HepG2 (cell line): Measurements from ENCODE around the gene SLC2A6. TPM values are rescaled to one million over a fixed set of nuclear protein-coding genes. Genes with fewer than 3 reads are reported as not detected.

ENCODE experiments used
- FOXP1 ChIP-seq, 2 experiments: fragments of 450-650 bp in 1 of 2; IDR thresholded peaks; 2 replicates each; pipeline ENCODE4 v1.6.1; 2017 to 2018; ENCODE audit warnings: antibody characterized with exemption in 1 of 2
- KLF12 ChIP-seq: sonication (generic); formaldehyde crosslinking; IDR thresholded peaks from 2 replicates; pipeline ENCODE4 v1.4.0; 2020; ENCODE audit warnings: missing genetic modification reagents, borderline replicate concordance
- MAZ ChIP-seq, 2 experiments: sonication (generic) in 1 of 2; formaldehyde crosslinking in 1 of 2; IDR thresholded peaks; 2 replicates each; pipeline versions ENCODE4 v1.5.0 to v1.6.1; 2012 to 2020; ENCODE audit warnings: low read depth in 2 of 2, mild to moderate bottlenecking in 2 of 2, borderline replicate concordance in 1 of 2, improper control_type of control experiment in 1 of 2, low read length in 1 of 2, missing genetic modification reagents in 1 of 2, moderate library complexity in 1 of 2
- RFX5 ChIP-seq: IDR thresholded peaks from 2 replicates; pipeline ENCODE4 v1.6.1; 2011; ENCODE audit warnings: low read depth, low read length, improper control_type of control experiment
- SRY ChIP-seq: sonication (generic); formaldehyde crosslinking; IDR thresholded peaks from 2 replicates; pipeline ENCODE4 v1.8.0; 2022; ENCODE audit warnings: mild to moderate bottlenecking, missing genetic modification reagents
- TBP ChIP-seq: sonication (generic); formaldehyde crosslinking; IDR thresholded peaks from 2 replicates; pipeline ENCODE4 v1.5.0; 2020; ENCODE audit warnings: missing genetic modification reagents
- ZBTB7A ChIP-seq: sonication (generic); formaldehyde crosslinking; IDR thresholded peaks from 2 replicates; pipeline ENCODE4 v1.8.0; 2022; ENCODE audit warnings: mild to moderate bottlenecking, missing genetic modification reagents
- ZNF160 ChIP-seq: sonication (generic); formaldehyde crosslinking; IDR thresholded peaks from 2 replicates; pipeline ENCODE4 v1.8.0; 2022; ENCODE audit warnings: mild to moderate bottlenecking, inconsistent platforms, missing genetic modification reagents
- ZNF232 ChIP-seq: sonication (generic); formaldehyde crosslinking; IDR thresholded peaks from 2 replicates; pipeline ENCODE4 v1.4.0; 2020; ENCODE audit warnings: missing genetic modification reagents, borderline replicate concordance
- ZNF777 ChIP-seq: sonication (generic); formaldehyde crosslinking; IDR thresholded peaks from 2 replicates; pipeline ENCODE4 v1.4.0; 2020; ENCODE audit warnings: missing genetic modification reagents
- polyA plus RNA-seq, 8 experiments: library from polyadenylated mRNA; depleted of rRNA in 3 of 8; stranded (reverse) in 7 of 8; unstranded in 1 of 8; fragments of >200 nt; fragmentation: Illumina TruSeq in 4 of 8; extraction: Trizol in 4 of 8; gene quantifications; 2 replicates each; pipeline versions ENCODE4 v1.2.1 to v1.2.3, GENCODE V29; 2011 to 2016; ENCODE audit warnings: low read depth in 4 of 8, missing spikeins in 1 of 8, mixed read lengths in 1 of 8; ENCODE audit not compliant: insufficient read depth in 1 of 8
- total RNA-seq, 5 experiments: library from RNA; depleted of rRNA; stranded (reverse); fragments of >200 nt; fragmentation: Illumina TruSeq; extraction: Trizol; gene quantifications; 2 replicates each; pipeline ENCODE4 v1.2.3, GENCODE V29; 2016; ENCODE audit warnings: low read depth in 1 of 5
- TF ChIP-seq, protein P1 (sequence below): sonication (generic); IDR thresholded peaks from 2 replicates; pipeline ENCODE4 v1.6.1; 2016; ENCODE audit warnings: low read depth, borderline replicate concordance
- TF ChIP-seq, protein P2 (sequence below): sonication (generic); formaldehyde crosslinking; IDR thresholded peaks from 2 replicates; pipeline ENCODE4 v1.5.1; 2020; ENCODE audit warnings: missing genetic modification reagents, mild to moderate bottlenecking, borderline replicate concordance
- TF ChIP-seq, protein P3 (sequence below): sonication (generic); formaldehyde crosslinking; IDR thresholded peaks from 2 replicates; pipeline ENCODE4 v1.5.1; 2020; ENCODE audit warnings: mild to moderate bottlenecking, moderate library complexity, missing genetic modification reagents
- TF ChIP-seq, protein P4 (sequence below), 2 experiments: fragments of 450-650 bp in 1 of 2; sonication (generic) in 1 of 2; formaldehyde crosslinking; IDR thresholded peaks; 2 replicates each; pipeline versions ENCODE4 v1.5.0 to v1.8.0; 2020 to 2022; ENCODE audit warnings: mild to moderate bottlenecking in 1 of 2, missing genetic modification reagents in 1 of 2

The SLC2A6 gene
- total and polyA plus RNA-seq, 2 of the 13 experiments (the other 11 are each of a cell fraction or from before 2014, with no cell fraction given), result 4.1 to 15.0 TPM

DNA sequence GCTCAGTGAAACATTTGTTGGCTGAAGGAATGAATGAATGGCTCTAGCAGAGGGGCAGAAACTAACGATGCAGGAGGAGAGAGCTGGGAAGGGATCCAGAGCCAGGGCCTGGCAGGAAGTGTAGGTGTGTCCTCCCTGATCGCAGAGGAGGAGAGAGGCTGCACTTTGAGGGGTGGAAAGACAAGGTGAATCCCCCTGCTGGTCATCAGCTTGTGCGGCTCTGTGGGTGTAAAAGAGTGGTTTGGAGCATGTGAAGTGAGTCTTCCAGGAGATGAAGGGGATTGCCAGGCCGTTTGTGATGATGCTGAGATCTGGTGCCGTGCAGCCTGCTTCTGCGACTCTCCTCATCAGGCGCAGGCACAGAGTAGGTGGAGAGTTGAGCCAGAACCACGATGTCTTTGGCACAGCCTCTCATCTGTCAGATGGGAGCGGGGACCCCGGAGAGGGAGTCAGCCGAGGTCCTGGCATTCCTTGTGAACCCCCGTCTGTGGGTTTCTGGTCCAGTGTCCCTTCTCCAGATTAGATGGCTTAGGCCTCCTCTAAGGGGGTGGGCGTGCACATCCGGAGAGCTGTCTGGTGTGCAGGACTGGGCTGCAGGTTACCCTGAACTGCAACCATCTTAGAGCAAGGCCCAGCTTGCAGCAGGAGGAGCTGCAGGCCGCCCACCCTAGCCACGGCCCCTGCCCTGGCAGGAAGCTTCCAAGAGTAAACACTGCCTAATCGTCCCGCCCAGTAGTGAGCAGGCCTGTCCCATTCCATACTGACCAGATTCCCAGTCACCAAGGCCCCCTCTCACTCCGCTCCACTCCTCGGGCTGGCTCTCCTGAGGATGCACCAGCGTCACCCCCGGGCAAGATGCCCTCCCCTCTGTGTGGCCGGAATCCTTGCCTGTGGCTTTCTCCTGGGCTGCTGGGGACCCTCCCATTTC lies 57.0 kb downstream of the SLC2A6 start, which contains the start of gene ADAMTS13 (continued):
- TF ChIP-seq ZBTB7A (0 out of 2 replicates have a peak, but pooled peaks have one; percentile 51), ZNF232 (no peak), FOXP1 (IDR thresholded peaks at IDR 0.05) (no peak), FOXP1 (CRISPR knock-in tag; IDR thresholded peaks at IDR 0.05) (no peak), RFX5 (no peak), SRY (no peak), ZNF777 (CRISPR knock-in tag) (0 out of 2 replicates have a peak, but pooled peaks have one; percentile 15), MAZ (IDR thresholded peaks at IDR 0.05; ENCODE audit: borderline replicate concordance, low read depth, low read length) (no peak), MAZ (CRISPR knock-in tag; IDR thresholded peaks at IDR 0.05; ENCODE audit: low read depth) (no peak), TBP (CRISPR knock-in tag) (no peak), KLF12 (CRISPR knock-in tag) (peak; percentile 40; the same call in 1 of the 2 replicates), ZNF160 (CRISPR knock-in tag) (no peak)
- TF ChIP-seq, protein P1, sequence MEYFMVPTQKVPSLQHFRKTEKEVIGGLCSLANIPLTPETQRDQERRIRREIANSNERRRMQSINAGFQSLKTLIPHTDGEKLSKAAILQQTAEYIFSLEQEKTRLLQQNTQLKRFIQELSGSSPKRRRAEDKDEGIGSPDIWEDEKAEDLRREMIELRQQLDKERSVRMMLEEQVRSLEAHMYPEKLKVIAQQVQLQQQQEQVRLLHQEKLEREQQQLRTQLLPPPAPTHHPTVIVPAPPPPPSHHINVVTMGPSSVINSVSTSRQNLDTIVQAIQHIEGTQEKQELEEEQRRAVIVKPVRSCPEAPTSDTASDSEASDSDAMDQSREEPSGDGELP, result no peak
- TF ChIP-seq, protein P2, sequence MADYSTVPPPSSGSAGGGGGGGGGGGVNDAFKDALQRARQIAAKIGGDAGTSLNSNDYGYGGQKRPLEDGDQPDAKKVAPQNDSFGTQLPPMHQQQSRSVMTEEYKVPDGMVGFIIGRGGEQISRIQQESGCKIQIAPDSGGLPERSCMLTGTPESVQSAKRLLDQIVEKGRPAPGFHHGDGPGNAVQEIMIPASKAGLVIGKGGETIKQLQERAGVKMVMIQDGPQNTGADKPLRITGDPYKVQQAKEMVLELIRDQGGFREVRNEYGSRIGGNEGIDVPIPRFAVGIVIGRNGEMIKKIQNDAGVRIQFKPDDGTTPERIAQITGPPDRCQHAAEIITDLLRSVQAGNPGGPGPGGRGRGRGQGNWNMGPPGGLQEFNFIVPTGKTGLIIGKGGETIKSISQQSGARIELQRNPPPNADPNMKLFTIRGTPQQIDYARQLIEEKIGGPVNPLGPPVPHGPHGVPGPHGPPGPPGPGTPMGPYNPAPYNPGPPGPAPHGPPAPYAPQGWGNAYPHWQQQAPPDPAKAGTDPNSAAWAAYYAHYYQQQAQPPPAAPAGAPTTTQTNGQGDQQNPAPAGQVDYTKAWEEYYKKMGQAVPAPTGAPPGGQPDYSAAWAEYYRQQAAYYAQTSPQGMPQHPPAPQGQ (CRISPR knock-in tag), result no peak
- TF ChIP-seq, protein P3, sequence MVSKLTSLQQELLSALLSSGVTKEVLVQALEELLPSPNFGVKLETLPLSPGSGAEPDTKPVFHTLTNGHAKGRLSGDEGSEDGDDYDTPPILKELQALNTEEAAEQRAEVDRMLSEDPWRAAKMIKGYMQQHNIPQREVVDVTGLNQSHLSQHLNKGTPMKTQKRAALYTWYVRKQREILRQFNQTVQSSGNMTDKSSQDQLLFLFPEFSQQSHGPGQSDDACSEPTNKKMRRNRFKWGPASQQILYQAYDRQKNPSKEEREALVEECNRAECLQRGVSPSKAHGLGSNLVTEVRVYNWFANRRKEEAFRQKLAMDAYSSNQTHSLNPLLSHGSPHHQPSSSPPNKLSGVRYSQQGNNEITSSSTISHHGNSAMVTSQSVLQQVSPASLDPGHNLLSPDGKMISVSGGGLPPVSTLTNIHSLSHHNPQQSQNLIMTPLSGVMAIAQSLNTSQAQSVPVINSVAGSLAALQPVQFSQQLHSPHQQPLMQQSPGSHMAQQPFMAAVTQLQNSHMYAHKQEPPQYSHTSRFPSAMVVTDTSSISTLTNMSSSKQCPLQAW (CRISPR knock-in tag), result peak; percentile 44; the same call in 1 of the 2 replicates
- TF ChIP-seq, protein P4, sequence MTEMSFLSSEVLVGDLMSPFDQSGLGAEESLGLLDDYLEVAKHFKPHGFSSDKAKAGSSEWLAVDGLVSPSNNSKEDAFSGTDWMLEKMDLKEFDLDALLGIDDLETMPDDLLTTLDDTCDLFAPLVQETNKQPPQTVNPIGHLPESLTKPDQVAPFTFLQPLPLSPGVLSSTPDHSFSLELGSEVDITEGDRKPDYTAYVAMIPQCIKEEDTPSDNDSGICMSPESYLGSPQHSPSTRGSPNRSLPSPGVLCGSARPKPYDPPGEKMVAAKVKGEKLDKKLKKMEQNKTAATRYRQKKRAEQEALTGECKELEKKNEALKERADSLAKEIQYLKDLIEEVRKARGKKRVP (CRISPR knock-in tag; IDR thresholded peaks at IDR 0.05), result 0 out of 4 replicates have a peak, but pooled peaks of 1 of the 2 experiments have one; percentile 28
